K562 (cell line): ENCODE results near the gene POLG. TPM values are rescaled to one million over a fixed set of nuclear protein-coding genes. Genes with fewer than 3 reads are reported as not detected.

Source experiments
- ATAC-seq: fragments of 200-7000 bp; cut with Tn5 transposase; 3 replicates; pipeline ENCODE4 v1.9.1; 2020; ENCODE audit warnings: moderate library complexity
- BruUV-seq: library from RNA; stranded (reverse); fragments of 400-500 nt; replicated peaks from 2 replicates; lab custom pipeline; 2021; lab: Mats Ljungman, UMichigan
- CTCF ChIA-PET: fragments of 300-600 bp; formaldehyde crosslinking; extraction: SDS; loops from one replicate; lab custom pipeline; 2021; ENCODE audit warnings: low intra/inter-chr PET ratio; lab: Yijun Ruan, JAX
- POLR2A ChIA-PET: fragments of 300-600, 350-650 bp; sonication (Branson Sonifier 250); formaldehyde crosslinking; extraction: SDS; loops from one replicate; lab custom pipeline; 2021; ENCODE audit warnings: antibody characterized with exemption, inconsistent platforms; lab: Yijun Ruan, JAX
- DNase-seq, 4 experiments: peaks; one replicate each; pipeline versions ENCODE4 v3.0.0 to v3.0.0-alpha.2; 2011 to 2018; ENCODE audit warnings: low spot score in 3 of 4, mixed read lengths in 3 of 4; ENCODE audit errors: extremely low read depth in 1 of 4
- FAIRE-seq: peaks from 2 replicates; lab custom pipeline; 2011; peaks lifted over from hg19 to GRCh38; lab: Jason Lieb, UNC
- H2AFZ ChIP-seq: 2 replicates; pipeline ENCODE4 v1.6.0; 2011; ENCODE audit warnings: low read depth, low read length, control low read depth, inconsistent platforms
- H3K27ac ChIP-seq: fragments of 200-600 bp; 3 replicates; pipeline ENCODE4 v1.8.0; 2011; ENCODE audit warnings: low read depth, mild to moderate bottlenecking, control low read depth, inconsistent platforms, low read length, moderate library complexity, mixed read lengths; ENCODE audit errors: extremely low read depth
- H3K27me3 ChIP-seq, 2 experiments: fragments of 300-600 bp in 1 of 2; 2 replicates in 1 of 2; 3 replicates in 1 of 2; pipeline versions ENCODE4 v1.6.0 to v1.8.0; 2011; ENCODE audit warnings: inconsistent platforms in 2 of 2, low read length in 2 of 2, mild to moderate bottlenecking in 1 of 2, mixed read lengths in 1 of 2, moderate library complexity in 1 of 2; ENCODE audit not compliant: control insufficient read depth in 2 of 2, insufficient read depth in 2 of 2
- H3K36me3 ChIP-seq: fragments of 300-600 bp; 3 replicates; pipeline ENCODE4 v1.8.0; 2011; ENCODE audit warnings: mild to moderate bottlenecking, low read length, inconsistent platforms; ENCODE audit not compliant: control insufficient read depth, insufficient read depth
- H3K4me1 ChIP-seq, 2 experiments: fragments of 200-600 bp in 1 of 2; replicated peaks in 1 of 2; 2 replicates in 1 of 2; 3 replicates in 1 of 2; pipeline versions ENCODE4 v1.5.1 to v1.8.0; 2011; ENCODE audit warnings: inconsistent platforms in 2 of 2, low read length in 2 of 2, mild to moderate bottlenecking in 1 of 2, mixed read lengths in 1 of 2, moderate library complexity in 1 of 2; ENCODE audit not compliant: control insufficient read depth in 2 of 2, insufficient read depth in 2 of 2
- H3K4me2 ChIP-seq: 2 replicates; pipeline ENCODE4 v1.6.1; 2011; ENCODE audit warnings: low read length, control low read depth, inconsistent platforms, mixed read lengths; ENCODE audit not compliant: insufficient read depth
- H3K4me3 ChIP-seq: fragments of 200-600 bp; sonication (generic), shearing (Covaris generic); 2 replicates; pipeline ENCODE4 v1.5.1; 2016; ENCODE audit warnings: control low read depth, inconsistent platforms
- H3K79me2 ChIP-seq: fragments of 200-600 bp; 3 replicates; pipeline ENCODE4 v1.8.0; 2011; ENCODE audit warnings: low read length, inconsistent platforms; ENCODE audit not compliant: control insufficient read depth, insufficient read depth
- H3K9ac ChIP-seq, 2 experiments: 2 replicates each; pipeline versions ENCODE4 v1.6.0 to v1.6.1; 2011; ENCODE audit warnings: low read depth in 2 of 2, low read length in 2 of 2, control low read depth in 1 of 2, inconsistent platforms in 1 of 2, mild to moderate bottlenecking in 1 of 2, mixed read lengths in 1 of 2; ENCODE audit not compliant: insufficient read depth in 1 of 2
- H3K9me1 ChIP-seq: one replicate; pipeline ENCODE4 v1.6.0; 2011; ENCODE audit warnings: inconsistent platforms, mild to moderate bottlenecking, low read length, moderate library complexity; ENCODE audit not compliant: control insufficient read depth, insufficient read depth
- H3K9me3 ChIP-seq: replicated peaks from 2 replicates; pipeline ENCODE4 v1.5.1; 2011; ENCODE audit warnings: low read depth, low read length, inconsistent platforms; ENCODE audit not compliant: control insufficient read depth, insufficient read depth
- H4K20me1 ChIP-seq: replicated peaks from 2 replicates; pipeline ENCODE4 v1.6.1; 2011; ENCODE audit warnings: low read length, inconsistent platforms, mixed read lengths; ENCODE audit not compliant: control insufficient read depth, insufficient read depth
- CBFA2T3 ChIP-seq: fragments of 450-650 bp; IDR thresholded peaks from 2 replicates; pipeline ENCODE4 v1.6.1; 2017
- CCAR2 ChIP-seq: fragments of 200-400 bp; formaldehyde crosslinking; IDR thresholded peaks from 2 replicates; pipeline ENCODE4 v1.6.1; 2017; ENCODE audit warnings: mild to moderate bottlenecking, low read depth, low read length
- ELK1 ChIP-seq: sonication (generic); formaldehyde crosslinking; IDR thresholded peaks from 2 replicates; pipeline ENCODE4 v1.8.1; 2022; ENCODE audit warnings: missing genetic modification reagents
- HMG20B ChIP-seq: fragments of 250-450 bp; sonication (Bioruptor Pico); IDR thresholded peaks from 2 replicates; pipeline ENCODE4 v1.5.0; 2021; ENCODE audit warnings: mild to moderate bottlenecking
- MYNN ChIP-seq, 2 experiments: sonication (generic); formaldehyde crosslinking in 1 of 2; IDR thresholded peaks; 2 replicates each; pipeline versions ENCODE4 v1.5.0 to v1.6.1; 2016 to 2020; ENCODE audit warnings: antibody characterized with exemption in 1 of 2, missing genetic modification reagents in 1 of 2
- POLR2A ChIP-seq: fragments of 450-650 bp; conservative IDR thresholded peaks from 2 replicates; pipeline ENCODE4 v1.6.1; 2016
- POLR2AphosphoS2 ChIP-seq: IDR thresholded peaks from 2 replicates; pipeline ENCODE4 v1.6.1; 2012; ENCODE audit warnings: low read length, improper control_type of control experiment
- POLR2AphosphoS5 ChIP-seq: IDR thresholded peaks from 2 replicates; pipeline ENCODE4 v1.6.1; 2011; ENCODE audit warnings: mild to moderate bottlenecking, low read depth, low read length, moderate library complexity; ENCODE audit not compliant: control insufficient read depth, insufficient read depth
- POLR2B ChIP-seq: fragments of 450-650 bp; IDR thresholded peaks from 2 replicates; pipeline ENCODE4 v1.6.1; 2018; ENCODE audit warnings: low read depth; ENCODE audit not compliant: partially characterized antibody
- SRSF7 ChIP-seq: fragments of 200-400 bp; formaldehyde crosslinking; optimal IDR thresholded peaks from 2 replicates; pipeline ENCODE3; 2017; ENCODE audit warnings: mild to moderate bottlenecking, low read depth, low read length
- ZEB2 ChIP-seq: fragments of 450-650 bp; IDR thresholded peaks from 2 replicates; pipeline ENCODE4 v1.6.1; 2016
- WGBS: fragments of 100-300 bp; shearing (Covaris generic); methylation state at CpG from one replicate; pipeline ENCODE4 v1.1.6; 2016; ENCODE audit warnings: low coverage, mixed read lengths; ENCODE audit not compliant: insufficient coverage; ENCODE audit errors: missing lambda C conversion rate; 5-methylcytosine and 5-hydroxymethylcytosine counted together
- in situ Hi-C: fragments of 300-500 bp; cut with MboI; formaldehyde crosslinking; loops from 4 replicates; pipeline ENCODE4 v1.15.0; 2018; ENCODE audit warnings: inconsistent platforms, mixed read lengths
- intact Hi-C: fragments of 100-400 bp; cut with micrococcal nuclease; formaldehyde crosslinking; loops from 2 replicates; pipeline ENCODE4 v1.14.2; 2022
- polyA plus RNA-seq, 8 experiments: library from polyadenylated mRNA; depleted of rRNA in 4 of 8; stranded (reverse) in 5 of 8; unstranded in 3 of 8; fragments of >200 nt; fragmentation: Nextera tagmentation in 2 of 8; fragmentation: Illumina TruSeq in 1 of 8; extraction: Ambion mirVana in 2 of 8; extraction: Trizol in 1 of 8; gene quantifications; 2 replicates each; pipeline versions ENCODE4 v1.2.1 to v1.2.3, GENCODE V29; 2011 to 2014; ENCODE audit warnings: inconsistent platforms in 1 of 8, missing spikeins in 1 of 8
- total RNA-seq, 7 experiments: library from RNA; depleted of rRNA in 6 of 7; stranded (reverse); fragments of >200 nt in 6 of 7; fragmentation: Illumina TruSeq in 2 of 7; extraction: Trizol in 2 of 7; gene quantifications; 2 replicates each; pipeline versions ENCODE4 v1.2.1 to v1.2.3, GENCODE V29; 2011 to 2021; ENCODE audit warnings: low replicate concordance in 1 of 7
- TF ChIP-seq, protein P1 (sequence below), 3 experiments: fragments of 200-800 bp in 1 of 3; fragments of 250-450 bp in 1 of 3; fragments of 450-650 bp in 1 of 3; sonication (Bioruptor Pico) in 1 of 3; sonication (Bioruptor generic) in 1 of 3; formaldehyde crosslinking in 1 of 3; IDR thresholded peaks; 2 replicates each; pipeline versions ENCODE4 v1.6.1 to v1.8.0; 2016 to 2022; ENCODE audit warnings: mild to moderate bottlenecking in 2 of 3, missing genetic modification characterization in 2 of 3, missing compliant biosample characterization in 1 of 3, moderate library complexity in 1 of 3

Gene POLG
- total and polyA plus RNA-seq, 9 of the 15 experiments (the other 6 are each of a cell fraction or from before 2014, with no cell fraction given): 15.2 to 83.8 (median 38.6) TPM

GRCh38 chr15:89315375-89315929 lies 19.2 kb downstream of the POLG start:
- no peak for ATAC-seq
- DNase-seq: no peak
- WGBS: 55% methylated on average over 2 of the region's 2 CpGs
- in situ Hi-C loops (no loop called here), intact Hi-C loops (no loop called here)
- no peak overlapping the region for H3K9ac ChIP-seq
- peaks cover 6% of the 10 kb centered on the region; the same call in 1 of the 2 replicates for H4K20me1 ChIP-seq
- TF ChIP-seq POLR2A: peak; percentile 56
- no peak for TF ChIP-seq SRSF7
- peak; percentile 43; the same call in 1 of the 2 replicates for TF ChIP-seq POLR2AphosphoS2
- 0 out of 2 replicates have a peak, but pooled peaks have one; percentile 10 for TF ChIP-seq POLR2AphosphoS5
- peak; percentile 45 for TF ChIP-seq POLR2B
- no peaks in the 10 kb centered on the region for H3K4me1 ChIP-seq
- POLR2A ChIA-PET: interaction anchor here (0.6 to 1.4 kb wide), 5 partner anchors 8 to 15 kb away, joined by 3 to 5 read pairs (median 4); no protein-coding TSS in a partner anchor
- H3K36me3 ChIP-seq: peaks cover 93% of the 10 kb centered on the region
- FAIRE-seq: no peak
- H3K27ac ChIP-seq: no peak overlapping the region
- no peak overlapping the region for H2AFZ ChIP-seq
- CTCF ChIA-PET: no interaction called here
- no peak overlapping the region for H3K4me2 ChIP-seq
- H3K4me3 ChIP-seq: no peak overlapping the region
- no TSS peak for BruUV-seq
- no peaks in the 10 kb centered on the region for H3K27me3 ChIP-seq
- no peaks in the 10 kb centered on the region for H3K79me2 ChIP-seq
- no peaks in the 10 kb centered on the region for H3K9me1 ChIP-seq
- no peaks in the 10 kb centered on the region for H3K9me3 ChIP-seq

DNA sequence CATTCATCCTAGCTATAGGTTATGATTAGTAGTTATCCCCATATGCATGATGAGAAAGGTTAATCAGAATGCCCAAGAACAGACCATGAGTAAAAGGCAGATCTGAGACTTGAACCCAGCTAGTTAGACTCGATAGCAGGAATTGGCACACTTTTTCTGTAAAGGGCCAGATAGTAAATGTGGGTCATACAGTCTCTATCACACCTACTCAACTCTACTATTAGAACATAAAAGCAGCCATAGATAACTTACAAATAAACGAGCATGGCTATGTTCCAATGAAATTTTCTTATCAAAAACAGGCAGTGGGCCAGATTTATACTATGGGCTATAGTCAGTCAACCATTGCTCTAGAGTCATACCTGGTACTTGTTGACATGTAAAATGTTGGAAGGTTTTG lies 24.6 kb downstream of the POLG start:
- Histone ChIP-seq H4K20me1 (no peaks in the 10 kb centered on the region), H3K79me2 (no peaks in the 10 kb centered on the region), H3K4me3 (no peak overlapping the region), H3K9me1 (no peaks in the 10 kb centered on the region), H3K4me2 (no peak overlapping the region), H3K27me3 (no peaks in the 10 kb centered on the region), H2AFZ (no peak overlapping the region), H3K36me3 (peaks cover 92% of the 10 kb centered on the region), H3K27ac (no peak overlapping the region), H3K4me1 (peaks cover 0 to 6% of the 10 kb centered on the region in 2 experiments; a peak in 2 of 5 replicates), H3K9me3 (no peaks in the 10 kb centered on the region), H3K9ac (no peak overlapping the region)
- in situ Hi-C loops (no loop called here), intact Hi-C loops (loop anchor here (5.0 kb wide), 1 partner anchor 103 kb away; no protein-coding TSS in a partner anchor)
- POLR2A ChIA-PET: interaction anchor here (0.8 to 1.1 kb wide), 3 partner anchors 9 to 98 kb away, joined by 3 read pairs; no protein-coding TSS in a partner anchor
- no peak for ATAC-seq
- CTCF ChIA-PET: no interaction called here
- no peak for TF ChIP-seq CBFA2T3
- TF ChIP-seq MYNN (IDR thresholded peaks at IDR 0.05): no peak
- TF ChIP-seq MYNN (CRISPR knock-in tag; IDR thresholded peaks at IDR 0.05): no peak
- no peak for TF ChIP-seq ZEB2
- TF ChIP-seq, protein P1, sequence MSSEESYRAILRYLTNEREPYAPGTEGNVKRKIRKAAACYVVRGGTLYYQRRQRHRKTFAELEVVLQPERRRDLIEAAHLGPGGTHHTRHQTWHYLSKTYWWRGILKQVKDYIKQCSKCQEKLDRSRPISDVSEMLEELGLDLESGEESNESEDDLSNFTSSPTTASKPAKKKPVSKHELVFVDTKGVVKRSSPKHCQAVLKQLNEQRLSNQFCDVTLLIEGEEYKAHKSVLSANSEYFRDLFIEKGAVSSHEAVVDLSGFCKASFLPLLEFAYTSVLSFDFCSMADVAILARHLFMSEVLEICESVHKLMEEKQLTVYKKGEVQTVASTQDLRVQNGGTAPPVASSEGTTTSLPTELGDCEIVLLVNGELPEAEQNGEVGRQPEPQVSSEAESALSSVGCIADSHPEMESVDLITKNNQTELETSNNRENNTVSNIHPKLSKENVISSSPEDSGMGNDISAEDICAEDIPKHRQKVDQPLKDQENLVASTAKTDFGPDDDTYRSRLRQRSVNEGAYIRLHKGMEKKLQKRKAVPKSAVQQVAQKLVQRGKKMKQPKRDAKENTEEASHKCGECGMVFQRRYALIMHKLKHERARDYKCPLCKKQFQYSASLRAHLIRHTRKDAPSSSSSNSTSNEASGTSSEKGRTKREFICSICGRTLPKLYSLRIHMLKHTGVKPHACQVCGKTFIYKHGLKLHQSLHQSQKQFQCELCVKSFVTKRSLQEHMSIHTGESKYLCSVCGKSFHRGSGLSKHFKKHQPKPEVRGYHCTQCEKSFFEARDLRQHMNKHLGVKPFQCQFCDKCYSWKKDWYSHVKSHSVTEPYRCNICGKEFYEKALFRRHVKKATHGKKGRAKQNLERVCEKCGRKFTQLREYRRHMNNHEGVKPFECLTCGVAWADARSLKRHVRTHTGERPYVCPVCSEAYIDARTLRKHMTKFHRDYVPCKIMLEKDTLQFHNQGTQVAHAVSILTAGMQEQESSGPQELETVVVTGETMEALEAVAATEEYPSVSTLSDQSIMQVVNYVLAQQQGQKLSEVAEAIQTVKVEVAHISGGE (CRISPR knock-in tag; IDR thresholded peaks at IDR 0.05): no peak
- TF ChIP-seq CCAR2: no peak
- TF ChIP-seq HMG20B: no peak
- no peak for TF ChIP-seq ELK1 (CRISPR knock-in tag)
- FAIRE-seq: no peak
- 64% methylated on average over 2 of the region's 2 CpGs for WGBS
- no peak for DNase-seq
- no TSS peak for BruUV-seq
